ENCODE results near the gene VWA3A.

DNA sequence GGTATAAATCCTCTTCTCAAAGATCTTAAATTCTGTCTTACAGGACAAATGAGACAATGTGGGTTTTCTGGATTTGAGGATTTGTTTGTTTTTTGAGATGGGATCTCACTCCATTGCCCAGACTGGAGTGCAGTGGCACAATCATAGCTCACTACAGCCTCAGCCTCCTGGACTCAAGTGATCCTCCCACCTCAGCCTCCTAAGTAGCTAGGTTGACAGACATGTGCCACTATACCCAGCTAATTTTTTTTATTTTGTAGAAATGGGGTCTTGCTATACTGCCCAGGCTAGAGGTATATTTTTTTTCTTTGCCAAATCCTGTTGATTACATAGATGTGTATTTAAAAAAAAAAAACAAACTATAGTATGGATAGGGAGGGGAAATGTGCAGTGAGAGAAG, 38.2 kb downstream of the VWA3A start:
- TF ChIP-seq CTCF (conservative IDR thresholded peaks at IDR 0.05; ENCODE audit: low read depth in 2 of 2) (no peak), EZH2 (IDR thresholded peaks at IDR 0.05; ENCODE audit: low read depth, unreplicated experiment) (no peak)
